Nephron progenitor cell (in vitro differentiated cells): ENCODE data around the gene SMIM23.

ENCODE experiments used
- DNase-seq: peaks from one replicate; pipeline ENCODE4 v3.0.0; 2021
- H3K27ac Mint-ChIP-seq: 2 replicates; pipeline ENCODE4 v1.8.0; 2021; ENCODE audit warnings: mild to moderate bottlenecking, moderate library complexity, mixed read lengths
- H3K27me3 Mint-ChIP-seq: 2 replicates; pipeline ENCODE4 v1.8.0; 2021; ENCODE audit warnings: mild to moderate bottlenecking, low read depth, mixed read lengths; ENCODE audit not compliant: poor library complexity
- H3K36me3 Mint-ChIP-seq: 2 replicates; pipeline ENCODE4 v1.8.0; 2021; ENCODE audit warnings: low read depth, mixed read lengths
- H3K4me1 Mint-ChIP-seq: 2 replicates; pipeline ENCODE4 v1.8.0; 2021; ENCODE audit warnings: mixed read lengths
- H3K4me3 Mint-ChIP-seq: 2 replicates; pipeline ENCODE4 v1.8.0; 2021; ENCODE audit warnings: mild to moderate bottlenecking, moderate library complexity, mixed read lengths
- H3K9me3 Mint-ChIP-seq: 2 replicates; pipeline ENCODE4 v1.8.0; 2021; ENCODE audit warnings: mild to moderate bottlenecking, moderate library complexity, mixed read lengths
- CTCF ChIP-seq: fragments of 200-600 bp; sonication (generic); IDR thresholded peaks from 2 replicates; pipeline ENCODE4 v1.5.0; 2021; ENCODE audit warnings: antibody characterized with exemption

SMIM23 gene

GRCh38 chr5:171840066-171840465 is 54.4 kb downstream of the SMIM23 start:
- H3K9me3 Mint-ChIP-seq = peaks cover 3% of the 10 kb centered on the region
- H3K4me3 Mint-ChIP-seq = no peak overlapping the region
- peaks cover 23% of the 10 kb centered on the region for H3K27me3 Mint-ChIP-seq
- DNase-seq = no peak
- H3K4me1 Mint-ChIP-seq = peaks cover 21% of the 10 kb centered on the region
- H3K36me3 Mint-ChIP-seq = peaks cover 12% of the 10 kb centered on the region
- TF ChIP-seq CTCF = no peak
- H3K27ac Mint-ChIP-seq = peak overlapping the region; percentile 73
